Measurements from ENCODE around the gene CYP4F11.
"Not testable (repeated sequence)": the region's sequence is repeated elsewhere in the genome, so short reads cannot be mapped to it uniquely, and the experiment has no call there.

CYP4F11 gene

DNA sequence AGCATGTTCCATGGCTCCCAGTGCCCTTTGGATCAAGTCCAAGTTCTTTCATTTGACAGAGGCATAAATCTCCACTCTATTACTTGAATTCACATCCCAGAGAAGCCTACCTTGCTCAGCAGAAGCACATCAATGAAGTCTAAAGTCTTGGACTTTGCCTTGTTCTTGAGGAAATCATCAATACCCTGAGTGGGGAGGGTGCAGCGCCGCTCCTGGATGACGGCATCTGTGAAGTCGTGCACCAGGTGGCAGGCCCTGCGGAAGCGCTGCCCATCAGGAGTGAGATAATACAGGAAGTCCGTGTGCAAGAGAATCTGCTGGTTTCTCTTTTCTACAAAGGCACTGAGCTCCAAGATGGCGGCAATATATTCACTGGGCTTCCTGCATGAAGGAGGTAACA lies 10.6 kb downstream of the CYP4F11 start:
- no peak for DNase-seq (ENCODE audit: low read depth)

- DNase-seq (ENCODE audit: low read depth): no peak
Measured at GRCh38 chr19:15922021-15922420, 12.3 kb downstream of the CYP4F11 start.

GRCh38 chr19:15919243-15919642 lies 15.1 kb downstream of the CYP4F11 start:
- no peak for DNase-seq (ENCODE audit: low read depth)

- no peak for DNase-seq (ENCODE audit: low read depth)
Measured at GRCh38 chr19:15915109-15915508, 19.2 kb downstream of the CYP4F11 start.

DNA sequence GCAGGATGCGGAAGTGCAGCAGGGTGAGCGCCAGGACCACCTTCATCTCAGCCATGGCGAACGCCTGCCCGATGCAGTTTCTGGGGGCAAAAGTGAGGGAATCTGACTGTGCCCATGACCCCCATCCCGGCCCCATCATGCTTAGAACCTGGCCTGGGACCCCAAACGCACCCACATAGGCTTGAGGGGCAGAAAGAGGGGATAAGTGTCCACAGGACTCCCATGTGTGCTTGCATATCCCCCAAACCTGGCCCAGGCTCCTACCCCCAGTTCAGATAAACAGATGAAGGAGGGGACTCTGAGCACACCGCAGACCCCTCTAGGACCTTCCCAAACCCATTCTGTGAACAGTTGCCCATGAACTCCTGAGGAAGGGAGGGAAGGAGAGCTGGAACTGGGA lies 20.5 kb downstream of the CYP4F11 start:
- no peak for DNase-seq (ENCODE audit: low read depth)

DNA sequence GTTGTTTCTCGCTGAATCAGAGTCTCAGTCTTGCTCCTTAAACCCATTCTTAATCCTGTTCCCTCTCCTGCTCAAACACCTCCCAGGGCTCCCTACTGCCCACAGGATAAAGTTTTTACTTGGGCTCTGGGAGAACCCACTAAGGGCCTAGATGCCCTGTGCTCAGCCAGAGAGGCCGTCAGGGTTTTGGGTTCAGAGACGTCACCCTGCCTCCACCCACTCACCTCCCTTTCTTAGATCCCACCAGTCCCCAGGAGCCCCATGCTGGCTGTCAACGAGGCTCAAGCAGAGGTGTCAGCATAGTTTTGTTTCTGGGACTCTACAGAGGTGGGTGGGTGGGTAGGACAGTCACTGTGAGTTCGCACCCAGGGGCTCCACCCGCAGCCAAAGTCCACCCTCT lies 20.9 kb downstream of the CYP4F11 start:
- DNase-seq (ENCODE audit: low read depth): no peak

DNA sequence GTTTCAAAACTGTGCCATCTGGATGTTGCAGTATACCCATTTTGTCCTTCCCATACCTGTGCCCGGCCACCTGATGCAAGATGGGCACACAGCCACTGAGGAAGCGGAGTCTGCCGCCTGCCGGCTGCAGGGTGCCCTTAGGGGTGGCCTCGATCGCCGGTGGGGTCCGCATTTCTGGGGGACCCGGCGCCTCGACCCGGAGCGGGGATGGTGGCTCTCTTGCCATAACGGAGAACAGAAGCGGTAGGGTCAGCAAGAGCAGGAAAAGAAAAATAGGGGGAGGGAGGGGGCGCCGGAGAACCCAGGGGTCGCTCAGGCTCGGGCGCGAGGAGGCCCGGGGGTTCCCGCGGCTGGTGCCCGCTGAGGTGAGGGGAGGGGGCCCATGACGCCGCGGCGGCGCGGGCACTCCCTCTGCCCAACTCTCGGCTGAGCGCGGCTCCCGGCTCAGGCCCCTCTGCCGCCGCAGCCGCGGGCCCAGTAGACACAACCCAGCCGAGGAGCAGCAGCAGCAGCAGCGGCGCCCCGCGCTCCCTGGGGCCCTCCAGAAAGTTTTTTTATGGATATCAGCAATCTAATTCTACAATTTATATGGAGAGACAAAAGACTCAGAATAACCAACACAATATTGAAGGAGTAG lies 22.6 kb downstream of the CYP4F11 start:
- DNase-seq (ENCODE audit: low read depth): no peak

DNA sequence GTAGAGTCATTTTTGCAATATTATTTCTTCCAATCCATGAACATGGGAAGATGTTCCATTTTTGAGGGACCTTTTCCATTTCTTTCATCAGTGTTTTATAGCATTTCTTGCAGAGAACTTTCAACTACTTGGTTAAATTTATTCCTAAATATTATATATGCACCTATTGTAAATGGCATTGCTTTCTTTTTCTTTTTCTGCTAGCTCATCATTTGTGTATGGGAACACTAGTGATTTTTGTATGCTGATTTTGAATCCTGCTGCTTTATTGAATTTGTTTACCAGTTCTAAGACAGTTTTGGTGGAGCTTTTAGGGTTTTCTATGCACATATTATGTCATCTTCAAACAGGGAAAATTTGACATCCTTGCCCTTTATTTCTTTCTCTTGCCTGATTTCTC lies 29.3 kb downstream of the CYP4F11 start:
- no peak for DNase-seq (ENCODE audit: low read depth)

GRCh38 chr19:15902898-15903297 lies 31.4 kb downstream of the CYP4F11 start:
- DNase-seq (ENCODE audit: low read depth): not testable (repeated sequence)

DNA sequence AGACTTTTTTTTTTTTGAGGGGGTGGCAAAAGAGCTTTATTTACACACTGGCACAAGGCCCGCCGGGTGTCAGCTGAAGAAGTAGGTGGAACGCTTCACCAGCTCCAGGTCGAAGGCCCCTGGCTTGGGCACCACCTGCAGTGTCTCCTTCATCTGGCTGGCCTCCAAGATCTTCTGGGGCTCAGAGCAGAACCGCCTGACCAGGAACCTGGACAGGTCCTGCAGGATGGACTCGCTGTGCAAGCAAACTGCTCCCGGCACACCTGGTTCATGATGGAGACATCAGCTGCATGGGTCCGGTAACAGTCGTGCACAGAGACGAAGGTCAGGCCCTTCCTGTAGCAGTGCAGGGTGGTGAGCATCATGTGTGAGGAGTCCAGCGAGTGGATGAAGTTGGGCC lies 32.1 kb downstream of the CYP4F11 start:
- DNase-seq (ENCODE audit: low read depth): no peak

GRCh38 chr19:15900504-15900903 lies 33.8 kb downstream of the CYP4F11 start:
- DNase-seq (ENCODE audit: low read depth): no peak

- not testable (repeated sequence) for DNase-seq (ENCODE audit: low read depth)
Measured at GRCh38 chr19:15900032-15900431, 34.3 kb downstream of the CYP4F11 start.

- not testable (repeated sequence) for DNase-seq (ENCODE audit: low read depth)
Measured at GRCh38 chr19:15899561-15899960, 34.8 kb downstream of the CYP4F11 start.

- no peak for DNase-seq (ENCODE audit: low read depth)
Measured at GRCh38 chr19:15897738-15898276, 36.5 kb downstream of the CYP4F11 start, which contains the start of gene CYP4F2. CYP4F2 (minus strand) TSS chr19:15898074; CDS start chr19:15897611, 463 bp downstream.

- no peak for DNase-seq (ENCODE audit: low read depth)
Measured at GRCh38 chr19:15897026-15897737, 37.1 kb downstream of the CYP4F11 start.

GRCh38 chr19:15895876-15896430 lies 38.4 kb downstream of the CYP4F11 start:
- no peak for DNase-seq (ENCODE audit: low read depth)

DNA sequence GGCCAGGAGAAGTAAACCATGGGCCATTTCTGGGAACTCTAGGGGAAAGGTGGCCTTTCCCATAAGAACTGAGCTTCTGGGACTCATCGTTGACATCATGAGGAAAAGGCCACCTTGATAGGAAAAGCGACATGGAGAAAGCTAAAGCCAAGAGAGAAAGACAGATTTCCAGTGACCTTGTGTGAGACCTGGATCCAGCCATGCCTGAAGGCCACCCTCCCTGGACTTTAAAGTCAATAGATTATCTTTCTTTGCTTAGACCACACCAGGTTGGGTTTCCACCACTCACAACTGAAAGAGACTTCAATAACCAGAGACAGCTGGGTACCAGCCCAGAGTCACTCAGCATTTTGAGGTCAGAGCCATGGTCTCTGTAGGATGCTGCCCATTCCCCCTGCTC lies 40.0 kb downstream of the CYP4F11 start:
- DNase-seq (ENCODE audit: low read depth): no peak

GRCh38 chr19:15893477-15893876 lies 40.9 kb downstream of the CYP4F11 start:
- DNase-seq (ENCODE audit: low read depth): no peak

- no peak for DNase-seq (ENCODE audit: low read depth)
Measured at GRCh38 chr19:15892012-15892411, 42.3 kb downstream of the CYP4F11 start.

- DNase-seq (ENCODE audit: low read depth): no peak
Measured at GRCh38 chr19:15891434-15891833, 42.9 kb downstream of the CYP4F11 start.

DNA sequence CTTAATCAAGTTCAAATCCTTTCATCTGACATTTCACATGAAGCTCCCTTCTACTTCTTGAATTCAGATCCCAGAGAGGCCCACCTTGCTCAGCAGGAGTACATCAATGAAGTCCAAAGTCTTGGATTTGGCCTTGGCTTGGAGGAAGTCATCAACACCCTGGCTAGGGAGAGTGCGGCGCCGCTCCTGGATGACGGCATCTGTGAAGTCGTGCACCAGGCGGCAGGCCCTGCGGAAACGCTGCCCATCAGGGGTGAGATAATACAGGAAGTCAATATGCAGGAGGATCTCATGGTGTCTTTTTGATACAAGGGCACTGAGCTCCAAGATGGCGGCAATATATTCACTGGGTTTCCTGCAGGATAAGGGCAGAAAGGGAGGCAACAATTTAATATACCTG lies 45.0 kb downstream of the CYP4F11 start:
- not testable (repeated sequence) for DNase-seq (ENCODE audit: low read depth)

DNA sequence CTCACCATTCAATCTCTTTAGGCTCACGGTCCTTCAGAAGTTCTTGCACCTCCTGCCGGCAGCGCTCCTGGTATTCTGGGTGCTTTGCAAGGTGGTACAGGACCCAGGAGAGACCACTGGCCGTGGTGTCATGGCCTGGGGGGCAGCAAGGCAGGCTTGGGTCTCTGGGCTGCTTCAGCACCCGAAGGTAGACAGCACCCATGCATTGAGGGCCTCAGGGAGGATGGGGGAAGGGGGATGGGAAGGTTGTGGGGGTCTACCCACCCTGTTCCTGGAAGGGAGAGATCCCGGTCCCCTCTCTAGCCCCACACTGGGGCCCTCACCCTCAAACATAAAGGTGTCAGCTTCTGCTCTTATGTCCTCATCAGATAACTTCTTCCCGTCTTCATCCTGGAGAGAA lies 48.4 kb downstream of the CYP4F11 start:
- DNase-seq (ENCODE audit: low read depth): no peak

DNA sequence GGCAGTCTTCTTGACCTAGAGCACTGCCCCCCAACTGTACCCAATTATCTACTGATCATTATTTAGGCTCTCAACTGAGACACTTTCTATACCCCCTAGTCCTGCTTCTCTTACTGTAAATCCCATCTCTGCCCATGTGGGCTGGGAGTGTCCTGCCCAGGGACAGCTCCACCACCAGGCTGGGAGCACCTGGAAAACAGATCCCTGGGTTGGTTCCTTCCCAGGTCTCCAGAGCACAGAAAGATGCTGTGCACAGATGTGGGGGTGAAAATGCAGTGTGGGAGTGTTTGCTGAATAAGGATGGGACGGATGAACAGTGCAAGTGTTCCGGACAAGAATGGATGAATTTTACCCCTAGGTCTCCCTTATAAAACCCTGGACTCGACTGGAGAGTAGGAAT lies 49.2 kb downstream of the CYP4F11 start:
- DNase-seq (ENCODE audit: low read depth): no peak
